ENCODE data around the gene UNC5A.

Gene UNC5A

DNA sequence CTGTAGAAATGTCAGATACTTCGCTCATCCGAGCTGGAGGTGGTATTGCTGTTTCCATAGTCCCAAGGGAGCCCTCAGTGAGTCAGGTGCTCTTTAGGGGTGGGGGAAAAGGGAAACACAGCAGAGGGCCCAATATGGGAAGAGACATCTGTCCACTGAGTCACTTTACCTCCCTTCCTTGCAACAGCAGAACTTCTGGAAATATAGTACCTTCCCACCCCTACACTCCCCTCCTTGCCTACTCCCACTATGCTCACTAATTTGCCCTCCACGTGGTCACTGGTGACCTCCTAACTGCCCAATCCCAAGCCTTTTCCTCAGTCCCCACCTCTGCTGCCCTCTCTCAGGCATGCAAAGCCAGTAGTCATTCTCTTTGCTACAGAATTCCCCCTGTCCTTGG lies 86.9 kb downstream of the UNC5A start:
- no peak for DNase-seq (ENCODE audit: low read depth in 2 of 2)

DNA sequence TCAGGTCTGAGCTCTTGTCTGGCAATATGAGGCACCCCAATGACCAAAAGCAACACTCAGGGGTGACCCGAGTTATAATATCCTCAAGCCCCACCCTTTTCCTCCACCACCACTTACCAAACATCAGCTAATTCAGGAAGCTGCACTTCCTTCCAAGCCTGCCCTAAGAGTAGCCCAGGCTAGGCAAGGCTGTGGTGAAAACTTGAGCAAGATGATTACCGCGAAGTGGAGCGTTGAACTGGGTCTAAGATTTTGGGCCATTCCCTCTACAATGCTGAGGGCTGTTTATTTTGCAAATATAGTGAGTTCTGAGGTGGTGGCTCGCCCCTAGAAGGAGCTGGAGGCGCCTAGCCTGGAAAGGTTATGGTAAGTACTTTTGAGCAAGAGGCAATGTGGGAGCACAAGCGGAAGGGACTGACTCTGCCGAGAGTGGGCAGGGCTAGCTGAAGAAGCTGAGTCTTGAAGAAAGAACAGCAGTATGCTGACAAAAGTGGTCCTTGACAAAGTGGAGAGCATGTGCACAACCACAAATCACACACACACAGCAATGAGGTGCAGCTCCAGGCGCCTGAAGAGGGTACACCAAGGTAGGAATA lies 89.0 kb downstream of the UNC5A start, which contains the start of gene HK3:
HK3 (minus strand) TSS at position 51 of the 596 bp plus-strand sequence. CDS start 3,187 bp downstream, outside the sequence.
- DNase-seq (ENCODE audit: low read depth in 2 of 2), result no peak

DNA sequence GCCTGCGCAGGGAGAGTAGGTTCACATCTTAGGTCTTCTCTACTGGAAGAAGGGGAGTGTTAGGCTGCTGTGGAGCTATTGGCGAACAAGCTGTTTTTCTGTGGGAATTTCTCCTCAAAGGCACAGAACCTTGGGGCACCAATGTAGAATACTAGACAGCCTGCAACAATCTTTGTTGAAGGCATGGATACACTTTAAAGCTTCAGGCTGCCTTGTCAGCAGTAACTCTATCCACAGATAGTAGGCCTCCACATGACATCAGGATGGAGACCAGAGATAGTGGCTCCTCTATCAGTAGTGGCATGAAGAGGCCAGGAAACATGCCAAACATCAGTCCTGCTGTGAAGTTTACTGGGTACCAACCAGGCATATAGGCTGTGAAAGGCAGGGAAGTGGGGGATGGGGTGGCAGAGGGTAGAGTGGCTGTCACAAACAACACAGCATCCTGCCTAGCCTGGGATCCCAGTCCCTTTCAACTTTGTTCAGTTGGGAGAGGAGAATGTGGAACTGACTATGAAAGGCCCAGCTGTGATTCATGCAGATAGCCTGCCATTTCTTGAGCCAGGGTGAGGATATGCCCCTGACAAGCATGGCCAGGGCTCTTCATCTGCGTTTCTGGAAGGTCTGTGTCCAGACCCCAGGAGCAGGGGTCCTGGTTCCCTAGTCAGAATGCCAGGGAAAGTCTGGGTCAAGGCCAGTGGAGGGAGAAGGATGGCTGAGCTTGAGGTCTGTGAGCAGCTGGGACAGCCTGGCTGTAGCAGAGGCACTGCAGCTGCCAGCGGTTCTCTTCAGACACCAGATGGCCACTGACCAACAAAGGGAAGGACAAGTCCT lies 89.8 kb downstream of the UNC5A start:
- no peak for DNase-seq (ENCODE audit: low read depth in 2 of 2)

DNA sequence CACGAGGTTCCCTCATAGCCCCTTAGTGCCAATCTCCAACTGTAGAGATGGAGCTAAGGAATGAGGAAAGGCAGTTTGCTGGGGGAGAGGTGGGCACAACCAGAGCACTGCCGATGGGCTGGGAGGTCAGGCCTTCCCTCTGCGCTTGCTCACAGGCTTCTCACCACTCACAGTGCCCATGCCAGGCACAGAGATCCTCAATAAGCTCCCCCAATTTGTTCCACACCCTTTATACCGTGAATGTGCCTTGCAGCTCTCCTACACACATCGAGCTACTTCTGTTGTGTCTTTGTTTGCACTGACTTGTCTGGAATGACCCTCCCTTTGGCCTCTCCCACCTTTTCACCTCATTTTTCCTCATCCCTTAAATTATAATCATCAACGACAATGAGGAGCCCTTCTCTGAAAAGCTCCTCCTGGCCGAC lies 90.4 kb downstream of the UNC5A start:
- no peak for DNase-seq (ENCODE audit: low read depth in 2 of 2)

DNA sequence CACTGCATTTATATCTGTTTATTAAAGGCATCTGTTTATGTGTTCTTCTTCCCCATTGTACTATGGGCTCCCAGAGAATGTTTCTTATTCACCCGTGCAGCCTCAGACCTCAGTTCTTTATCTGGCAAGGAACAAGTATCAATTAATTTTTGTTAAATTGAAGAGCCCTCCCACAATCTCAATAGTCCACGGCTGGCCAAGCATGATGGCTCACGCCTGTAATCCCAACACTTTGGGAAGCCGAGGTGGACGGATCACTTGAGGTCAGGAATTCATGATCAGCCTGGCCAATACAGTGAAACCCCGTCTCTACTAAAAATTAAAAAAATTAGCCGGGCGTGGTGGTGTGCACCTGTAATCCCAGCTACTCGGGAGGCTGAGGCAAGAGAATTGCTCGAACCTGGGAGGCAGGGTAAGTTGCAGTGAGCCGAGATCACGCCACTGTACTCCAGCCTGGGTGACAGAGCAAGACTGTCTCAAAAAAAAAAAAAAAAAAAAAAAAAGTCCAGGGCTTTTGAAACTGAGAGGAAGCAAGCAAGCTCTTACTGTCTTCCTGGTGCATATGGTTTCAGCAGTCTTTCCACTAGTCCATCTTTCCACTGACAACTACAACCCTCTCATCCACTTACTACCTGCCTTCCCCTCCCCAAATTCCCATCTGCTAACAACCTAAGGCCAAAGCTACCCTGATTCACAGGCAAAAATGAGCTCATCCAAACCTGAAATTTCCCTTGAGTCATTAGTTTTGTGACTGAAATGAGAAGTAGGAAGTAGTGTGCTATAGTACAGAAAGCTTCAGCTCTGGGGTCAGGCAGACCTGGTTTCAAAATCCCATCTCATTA lies 91.1 kb downstream of the UNC5A start:
- no peak for DNase-seq (ENCODE audit: low read depth in 2 of 2)

DNA sequence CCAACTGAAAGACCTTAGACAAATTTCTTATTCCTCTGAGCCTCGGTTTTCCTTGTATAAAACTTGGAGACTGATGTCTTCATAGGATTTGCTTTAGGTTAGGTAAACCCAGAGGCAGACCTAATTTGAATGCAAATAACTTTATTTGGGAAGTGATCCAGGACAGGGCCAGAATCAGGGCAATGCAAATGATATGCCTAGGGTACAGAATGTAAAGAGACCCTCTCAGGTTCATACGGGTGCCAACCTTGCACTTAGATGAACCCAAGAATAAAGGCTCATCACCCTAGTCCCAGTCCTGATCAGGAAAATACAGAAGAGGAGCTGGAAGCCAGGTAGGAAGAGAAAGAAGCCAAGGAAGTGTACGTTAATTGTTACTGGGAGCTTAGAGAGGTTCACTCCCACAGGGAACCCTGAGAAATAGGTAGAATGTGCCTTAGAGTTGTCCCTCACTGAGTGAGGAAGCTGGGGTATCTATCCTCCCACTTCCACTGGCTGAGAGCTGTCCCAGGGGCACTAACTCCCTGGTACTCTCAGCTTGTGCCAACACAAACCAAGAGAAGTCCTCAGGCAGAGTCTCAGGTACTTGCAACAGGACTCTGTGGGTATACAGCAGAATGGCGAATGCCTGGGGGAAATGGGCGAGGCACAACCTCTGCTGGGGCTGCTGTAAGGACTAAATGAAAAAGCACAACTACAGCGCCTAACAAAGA lies 91.9 kb downstream of the UNC5A start:
- DNase-seq (ENCODE audit: low read depth in 2 of 2), result no peak

DNA sequence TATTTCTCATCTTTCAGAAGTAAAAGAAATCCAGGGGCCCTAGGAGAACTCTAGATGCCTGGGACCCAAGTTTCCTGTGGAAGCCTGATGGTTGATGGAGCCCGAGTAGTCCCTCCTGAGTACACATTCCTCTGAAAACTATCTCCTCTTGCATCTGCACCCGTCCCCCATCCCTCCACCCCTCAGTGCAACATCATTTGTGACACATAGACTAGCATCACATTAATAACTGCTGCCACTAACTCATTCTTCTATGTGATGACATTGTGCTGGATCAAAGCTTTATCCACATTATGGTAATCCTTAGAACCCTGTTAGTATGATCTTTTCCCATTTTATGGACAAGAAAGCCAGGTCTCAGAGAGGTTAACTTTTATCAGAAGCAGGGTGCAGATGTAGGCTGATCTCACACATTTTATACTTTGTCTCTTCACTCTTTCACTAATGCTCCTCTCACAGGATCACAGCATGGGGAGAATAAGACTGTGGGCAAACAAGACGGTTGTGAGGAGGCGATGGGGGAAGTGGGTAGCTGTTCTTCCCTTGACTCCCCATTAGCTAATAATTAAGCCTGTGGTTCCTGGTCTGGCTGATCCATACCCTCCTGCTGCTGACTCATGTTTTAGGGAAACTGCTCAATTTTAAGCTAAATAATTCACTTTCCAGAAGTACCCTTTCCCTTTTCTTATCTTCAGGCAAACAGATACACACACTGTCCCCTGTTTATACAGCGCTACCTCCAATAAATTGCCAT lies 92.7 kb downstream of the UNC5A start:
- no peak for DNase-seq (ENCODE audit: low read depth in 2 of 2)

DNA sequence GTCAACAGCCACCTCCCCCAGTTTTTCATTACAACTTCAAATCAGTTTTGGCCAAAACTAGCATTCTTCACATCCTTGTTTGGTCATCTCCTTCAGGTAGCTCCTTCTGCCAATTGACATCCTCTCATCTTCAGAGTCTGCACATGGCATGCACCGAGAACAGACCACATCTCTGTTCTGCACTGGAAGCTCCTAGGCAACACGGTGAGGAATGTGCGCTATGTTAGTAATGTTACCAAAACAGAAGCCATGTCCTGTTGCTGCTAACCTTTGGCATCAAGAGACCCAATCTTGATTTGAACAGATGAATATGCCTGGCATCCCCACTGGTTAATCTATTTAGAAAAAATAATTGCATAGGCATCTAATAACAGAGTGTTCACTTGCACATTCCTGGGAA lies 93.9 kb downstream of the UNC5A start:
- no peak for DNase-seq (ENCODE audit: low read depth in 2 of 2)

DNA sequence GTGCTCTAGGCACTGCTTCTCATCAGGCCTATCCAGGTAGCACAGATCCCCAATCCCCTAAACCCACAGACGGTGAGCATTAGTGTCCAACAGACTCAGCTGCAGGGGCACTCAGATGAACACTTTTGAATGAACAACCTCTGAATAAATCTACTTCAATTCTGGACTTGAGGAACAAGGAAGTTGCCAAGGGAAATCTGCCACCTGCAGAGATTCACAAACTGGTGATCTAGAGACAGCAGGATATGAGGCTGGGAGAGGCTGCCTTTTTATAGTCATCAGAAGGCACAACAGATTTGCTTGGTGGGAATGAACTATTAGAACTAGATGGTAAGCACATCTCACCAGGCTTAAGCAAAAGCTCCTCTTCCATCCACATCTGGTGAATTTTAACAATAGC lies 95.8 kb downstream of the UNC5A start:
- no peak for DNase-seq (ENCODE audit: low read depth in 2 of 2)

DNA sequence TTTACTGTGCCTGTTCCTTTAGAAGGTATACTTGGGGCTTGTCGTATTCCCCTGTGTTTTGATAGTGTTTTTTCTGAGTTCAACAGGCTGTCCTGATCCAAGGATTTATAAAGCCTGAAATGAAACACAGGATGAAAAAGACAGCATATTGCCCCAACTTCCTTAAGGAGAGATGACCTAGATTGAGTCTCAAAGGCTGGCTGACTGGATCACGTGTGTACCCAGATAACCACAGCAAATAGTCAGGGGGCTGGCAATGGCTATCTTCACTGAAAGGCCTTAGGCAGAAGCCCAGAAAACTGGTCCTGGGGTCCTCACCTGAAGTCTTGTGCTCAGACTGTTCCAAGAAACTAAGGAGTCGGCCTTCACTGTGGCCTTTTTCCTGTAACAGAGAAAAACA lies 96.4 kb downstream of the UNC5A start:
- no peak for DNase-seq (ENCODE audit: low read depth in 2 of 2)

DNA sequence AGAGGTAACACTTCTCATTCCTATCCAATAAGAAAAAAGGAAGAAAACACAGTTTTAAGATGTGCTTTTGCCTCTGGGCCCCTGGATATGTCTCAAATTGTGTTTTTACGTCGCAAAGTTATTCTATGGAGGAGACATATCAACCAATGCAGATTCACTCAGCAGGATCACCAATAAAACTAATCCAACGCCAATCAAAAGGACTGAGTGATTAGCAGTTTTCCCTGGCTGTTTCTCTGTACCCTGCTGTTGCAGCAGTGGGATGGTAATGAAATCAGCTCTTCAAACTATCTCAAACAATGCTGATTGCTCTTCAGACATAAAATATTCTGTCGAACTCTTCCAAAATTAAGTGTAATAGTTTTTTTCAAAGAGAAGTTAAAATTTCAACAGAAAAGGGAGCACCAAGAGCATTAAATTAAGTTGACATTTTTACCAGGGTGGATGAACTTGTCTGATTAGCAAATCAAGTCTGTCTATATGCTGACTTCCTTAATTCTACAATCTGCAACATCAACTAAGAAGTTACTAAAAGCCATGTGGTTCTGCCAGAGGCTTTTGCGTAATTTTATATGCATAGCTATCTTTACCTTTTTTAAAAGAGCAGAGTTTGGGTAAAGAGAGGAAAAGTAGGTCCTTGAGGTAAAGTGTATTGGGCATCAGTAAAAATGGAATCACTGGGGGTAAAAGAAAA lies 98.5 kb downstream of the UNC5A start:
- no peak for DNase-seq (ENCODE audit: low read depth in 2 of 2)

DNA sequence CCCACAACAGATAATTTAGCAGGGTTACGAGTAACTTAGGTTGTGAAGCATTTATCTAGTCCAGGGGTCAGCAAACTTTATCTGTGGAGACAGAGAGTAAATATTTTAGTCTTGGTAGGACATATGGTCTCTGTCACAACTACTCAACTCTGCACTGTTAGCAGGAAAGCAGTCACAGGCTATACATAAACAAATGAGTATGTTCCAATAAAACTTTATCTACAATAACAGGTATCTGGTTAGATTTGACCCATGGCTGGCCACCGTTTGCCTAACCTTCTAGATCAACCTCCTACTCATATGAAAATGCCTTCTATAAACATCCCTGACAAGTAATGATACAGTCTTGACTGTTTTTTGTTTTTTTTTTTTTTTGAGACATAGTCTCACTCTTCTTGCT lies 101.8 kb downstream of the UNC5A start:
- DNase-seq (ENCODE audit: low read depth in 2 of 2), result no peak

DNA sequence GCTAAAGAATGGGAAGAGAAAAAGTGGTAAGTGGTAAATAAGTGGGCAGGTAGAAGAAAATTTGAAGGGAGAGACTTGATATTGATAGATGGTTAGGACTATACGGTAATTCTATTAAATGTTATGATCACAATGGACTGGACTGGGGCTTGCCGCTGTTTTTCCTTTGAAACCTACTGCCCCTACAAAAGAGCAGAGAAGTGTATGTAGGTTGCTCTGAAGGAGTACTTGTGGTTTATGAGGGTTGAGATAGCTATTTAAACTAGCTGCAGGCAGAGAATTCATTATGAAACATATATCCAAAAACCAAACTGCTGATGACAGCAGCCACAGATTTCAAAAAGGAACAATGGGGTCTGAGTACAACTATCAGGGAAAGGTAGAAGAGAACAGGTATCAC lies 105.5 kb downstream of the UNC5A start:
- DNase-seq (ENCODE audit: low read depth in 2 of 2), result no peak

DNA sequence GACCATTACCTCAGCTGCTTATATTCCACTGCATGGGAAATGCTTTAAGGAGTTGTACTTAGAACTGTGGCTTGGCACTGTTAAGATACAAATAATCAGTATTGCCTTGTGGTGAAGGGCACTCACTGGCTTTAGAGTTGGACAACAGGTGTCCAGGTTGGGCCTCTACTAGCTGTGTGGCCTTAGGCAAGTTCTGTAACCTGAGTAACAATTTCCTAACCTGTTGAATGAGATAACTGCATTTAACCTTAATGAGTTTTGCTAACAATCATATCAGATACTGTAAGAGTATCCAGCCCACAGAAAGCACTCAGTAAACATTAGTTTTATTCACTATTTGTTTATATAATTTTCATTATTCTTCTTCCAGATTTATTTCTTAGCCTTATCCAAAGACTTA lies 106.0 kb downstream of the UNC5A start:
- DNase-seq (ENCODE audit: low read depth in 2 of 2), result no peak

DNA sequence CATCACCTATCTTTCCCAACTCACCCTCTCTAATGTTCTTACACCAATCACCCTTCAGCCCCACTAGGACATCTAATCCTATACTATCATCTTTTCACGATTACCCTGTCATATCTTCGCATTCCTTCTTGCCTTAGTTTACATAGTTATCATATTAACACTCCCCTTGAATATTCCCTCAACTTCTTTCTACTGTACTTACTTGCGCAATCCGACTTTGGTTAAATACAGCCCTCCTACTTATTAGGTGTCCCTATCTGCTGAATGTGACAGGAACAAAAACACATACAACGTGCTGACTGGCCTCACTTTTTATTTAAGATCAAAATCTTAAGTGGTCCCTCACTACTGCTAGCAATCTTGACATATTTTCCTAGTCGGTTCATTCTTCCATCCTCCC lies 108.3 kb downstream of the UNC5A start:
- no peak for DNase-seq (ENCODE audit: low read depth in 2 of 2)

DNA sequence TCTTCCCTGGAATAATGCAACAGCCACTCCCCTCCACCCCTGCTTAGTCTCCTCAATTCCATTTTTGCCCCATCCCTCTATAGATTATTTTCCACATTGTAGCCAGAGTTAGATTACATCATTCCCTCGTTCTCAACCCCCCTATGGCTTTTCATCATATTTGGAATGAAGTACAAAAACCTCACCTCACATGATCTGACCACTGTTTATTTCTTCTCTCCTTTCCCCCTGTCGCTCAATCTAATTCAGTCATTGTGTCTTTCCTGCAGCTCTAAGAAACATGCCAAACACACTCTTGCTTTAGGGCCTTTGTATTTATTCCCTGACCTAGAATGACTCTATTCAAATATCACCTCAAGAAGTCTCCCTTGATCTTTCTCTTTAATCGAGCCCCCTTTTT lies 111.4 kb downstream of the UNC5A start:
- no peak for DNase-seq (ENCODE audit: low read depth in 2 of 2)

DNA sequence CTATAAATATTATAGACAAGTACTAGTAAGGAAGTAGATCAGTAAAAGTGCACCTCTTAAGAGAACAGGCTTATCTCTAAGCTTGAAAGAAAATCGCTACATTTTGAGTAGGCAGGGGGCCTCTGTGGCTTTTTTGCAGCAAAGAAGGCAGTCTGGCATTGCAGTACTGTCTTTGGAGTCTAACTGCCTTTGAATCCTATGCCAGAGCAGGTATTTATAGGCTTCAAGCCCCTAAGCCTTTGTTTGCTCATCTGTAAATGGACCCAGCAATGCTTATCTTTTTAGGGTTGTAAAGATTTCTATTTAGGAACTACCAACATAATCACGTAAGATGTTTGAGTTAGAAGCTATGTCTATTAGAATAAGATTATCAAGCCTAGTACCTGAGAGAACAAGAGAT lies 112.5 kb downstream of the UNC5A start:
- no peak for DNase-seq (ENCODE audit: low read depth in 2 of 2)

DNA sequence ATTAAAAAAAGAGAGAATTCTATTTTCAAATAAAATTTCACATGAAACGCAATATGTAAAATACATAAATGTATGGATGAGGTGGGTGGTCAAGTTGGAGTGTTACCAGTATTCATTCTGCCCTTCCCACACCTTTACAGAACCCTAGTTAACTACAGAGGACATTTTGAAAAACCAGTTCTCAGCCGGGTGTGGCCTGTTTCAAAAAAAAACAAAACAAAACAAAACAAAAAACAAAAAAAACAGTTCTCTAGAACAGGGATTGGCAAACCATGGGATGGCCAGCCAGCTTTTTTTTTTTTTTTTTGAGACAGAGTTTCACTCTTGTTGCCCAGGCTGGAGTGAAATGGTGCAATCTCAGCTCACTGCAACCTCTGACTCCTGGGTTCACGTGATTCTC lies 117.2 kb downstream of the UNC5A start:
- DNase-seq (ENCODE audit: low read depth in 2 of 2), result no peak

DNA sequence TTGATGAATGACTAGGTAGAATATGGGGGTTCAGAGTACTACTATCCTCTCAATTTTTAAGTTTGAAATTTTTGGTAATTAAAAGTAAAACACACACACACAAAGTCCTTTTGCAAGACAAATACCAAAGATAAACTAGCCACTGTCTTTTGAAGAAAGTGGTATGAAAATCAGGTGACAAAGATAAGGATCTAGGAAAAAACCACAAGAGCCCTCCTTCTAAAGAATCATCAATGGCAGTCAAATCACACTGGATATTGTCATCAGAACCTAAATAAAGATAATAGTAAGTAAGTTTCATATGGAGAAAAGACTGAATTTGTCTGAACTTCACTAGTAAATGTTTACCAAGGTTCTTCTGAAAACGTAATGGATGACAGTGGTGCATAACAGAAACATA lies 119.3 kb downstream of the UNC5A start:
- no peak for DNase-seq (ENCODE audit: low read depth in 2 of 2)
